ENCODE measurements around the gene CRACR2B. TPM values are rescaled to one million over a fixed set of nuclear protein-coding genes. Genes with fewer than 3 reads are reported as not detected.

CRACR2B gene
- total RNA-seq, 1 donor from 2014 or later = 34.3 TPM

DNA sequence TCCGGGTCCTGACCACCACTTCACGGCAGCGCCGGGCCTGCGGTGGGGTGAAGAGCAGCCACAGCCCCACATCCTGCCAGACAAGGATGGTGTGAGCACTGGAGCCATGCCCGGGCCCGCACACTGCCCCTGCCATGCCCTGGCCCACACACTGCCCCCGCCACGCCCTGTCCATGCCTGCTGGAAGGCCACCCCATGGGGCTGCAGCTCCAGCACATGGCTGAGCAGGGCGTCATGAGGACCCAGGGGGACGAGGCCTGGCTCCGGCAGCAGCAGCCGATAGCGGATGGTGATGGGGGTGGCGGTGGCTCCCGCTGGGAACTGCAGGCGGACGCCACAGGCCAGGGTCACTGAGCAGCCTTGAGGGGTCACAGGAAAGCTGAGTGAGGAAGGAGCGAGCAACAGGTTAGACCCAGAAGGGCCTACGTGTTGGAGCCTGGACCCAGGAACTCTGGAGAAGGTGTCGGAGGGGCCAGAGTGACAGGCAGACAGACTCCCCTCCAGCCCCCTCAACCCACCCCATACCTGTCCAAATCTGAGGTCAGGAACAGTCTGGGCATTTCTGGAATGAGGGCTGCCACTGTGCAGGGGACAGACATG is 25.6 kb upstream of the CRACR2B start:
- H3K27me3 ChIP-seq = no peaks in the 10 kb centered on the region
- H3K36me3 ChIP-seq = no peaks in the 10 kb centered on the region
- no peak overlapping the region for H3K27ac ChIP-seq
- ATAC-seq (no peak), DNase-seq (no peak)
- TF ChIP-seq, protein P1, sequence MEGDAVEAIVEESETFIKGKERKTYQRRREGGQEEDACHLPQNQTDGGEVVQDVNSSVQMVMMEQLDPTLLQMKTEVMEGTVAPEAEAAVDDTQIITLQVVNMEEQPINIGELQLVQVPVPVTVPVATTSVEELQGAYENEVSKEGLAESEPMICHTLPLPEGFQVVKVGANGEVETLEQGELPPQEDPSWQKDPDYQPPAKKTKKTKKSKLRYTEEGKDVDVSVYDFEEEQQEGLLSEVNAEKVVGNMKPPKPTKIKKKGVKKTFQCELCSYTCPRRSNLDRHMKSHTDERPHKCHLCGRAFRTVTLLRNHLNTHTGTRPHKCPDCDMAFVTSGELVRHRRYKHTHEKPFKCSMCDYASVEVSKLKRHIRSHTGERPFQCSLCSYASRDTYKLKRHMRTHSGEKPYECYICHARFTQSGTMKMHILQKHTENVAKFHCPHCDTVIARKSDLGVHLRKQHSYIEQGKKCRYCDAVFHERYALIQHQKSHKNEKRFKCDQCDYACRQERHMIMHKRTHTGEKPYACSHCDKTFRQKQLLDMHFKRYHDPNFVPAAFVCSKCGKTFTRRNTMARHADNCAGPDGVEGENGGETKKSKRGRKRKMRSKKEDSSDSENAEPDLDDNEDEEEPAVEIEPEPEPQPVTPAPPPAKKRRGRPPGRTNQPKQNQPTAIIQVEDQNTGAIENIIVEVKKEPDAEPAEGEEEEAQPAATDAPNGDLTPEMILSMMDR (IDR thresholded peaks at IDR 0.05) = no peak
- H3K4me3 ChIP-seq = no peak overlapping the region
- intact Hi-C loops (cut with DNase I) = no loop called here
- peaks cover 17% of the 10 kb centered on the region for H3K4me1 ChIP-seq
- H3K9me3 ChIP-seq = no peaks in the 10 kb centered on the region

DNA sequence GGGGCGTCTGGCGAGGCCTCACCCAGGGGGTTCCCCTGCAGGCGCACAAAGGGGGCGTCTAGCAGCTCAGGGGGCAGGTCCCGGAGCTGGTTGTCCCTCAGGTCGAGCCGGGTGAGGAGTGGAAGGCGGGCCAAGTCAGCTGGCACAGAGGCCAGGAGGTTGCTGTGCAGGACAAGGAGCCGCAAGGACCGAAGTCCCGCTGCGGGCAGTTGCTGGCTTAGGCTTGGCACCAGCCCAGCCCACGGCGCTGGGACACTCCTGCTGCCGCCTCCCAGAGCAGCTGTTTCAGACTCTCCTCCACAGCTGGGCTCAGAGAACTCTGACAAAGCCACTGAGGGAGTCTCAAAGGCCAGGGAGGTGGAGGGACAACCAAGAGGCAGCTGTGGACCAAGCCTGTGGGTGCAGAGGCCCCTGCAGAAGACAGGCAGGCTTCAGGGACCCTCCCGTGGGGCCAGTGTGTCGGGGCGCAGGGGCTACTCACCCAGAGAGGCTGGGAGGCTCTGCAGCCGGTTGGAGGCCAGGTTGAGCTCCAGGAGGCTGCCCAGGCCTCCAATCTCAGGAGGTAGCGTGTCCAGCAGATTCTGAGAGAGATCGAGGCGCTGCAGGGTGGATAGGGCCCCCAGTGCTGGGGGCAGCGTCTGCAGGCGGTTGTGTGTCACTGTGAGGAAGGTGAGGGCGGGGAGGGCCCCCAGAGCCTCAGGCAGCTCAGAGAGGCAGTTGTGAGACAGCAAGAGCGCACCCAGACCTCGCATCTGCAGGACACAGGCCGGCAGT is 24.8 kb upstream of the CRACR2B start:
- Histone ChIP-seq H3K27ac (no peak overlapping the region), H3K27me3 (no peaks in the 10 kb centered on the region), H3K9me3 (no peaks in the 10 kb centered on the region), H3K4me1 (peaks cover 15% of the 10 kb centered on the region), H3K36me3 (no peaks in the 10 kb centered on the region), H3K4me3 (no peak overlapping the region)
- intact Hi-C loops (cut with DNase I) = no loop called here
- TF ChIP-seq, protein P1 (IDR thresholded peaks at IDR 0.05) = no peak
- ATAC-seq (no peak), DNase-seq (no peak)

DNA sequence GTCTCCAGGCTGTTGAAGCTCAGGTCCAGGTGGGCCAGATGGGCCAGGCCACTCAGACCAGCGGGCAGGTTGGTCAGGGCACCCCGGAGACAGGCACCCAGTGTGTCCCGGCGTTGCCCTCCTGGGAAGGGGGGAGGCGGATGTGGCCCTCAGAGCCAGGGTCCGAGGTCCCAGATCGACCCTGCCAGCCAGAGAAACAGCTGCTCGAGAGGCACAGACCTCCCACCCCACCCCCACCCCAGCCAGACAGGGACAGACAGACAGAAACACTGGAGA is 24.3 kb upstream of the CRACR2B start:
- ATAC-seq = no peak
- H3K27me3 ChIP-seq = no peaks in the 10 kb centered on the region
- TF ChIP-seq, protein P1 (IDR thresholded peaks at IDR 0.05) = no peak
- DNase-seq = no peak
- no peaks in the 10 kb centered on the region for H3K9me3 ChIP-seq
- no peak overlapping the region for H3K27ac ChIP-seq
- intact Hi-C loops (cut with DNase I) = no loop called here
- H3K4me1 ChIP-seq = peaks cover 19% of the 10 kb centered on the region
- no peaks in the 10 kb centered on the region for H3K36me3 ChIP-seq
- H3K4me3 ChIP-seq = no peak overlapping the region

DNA sequence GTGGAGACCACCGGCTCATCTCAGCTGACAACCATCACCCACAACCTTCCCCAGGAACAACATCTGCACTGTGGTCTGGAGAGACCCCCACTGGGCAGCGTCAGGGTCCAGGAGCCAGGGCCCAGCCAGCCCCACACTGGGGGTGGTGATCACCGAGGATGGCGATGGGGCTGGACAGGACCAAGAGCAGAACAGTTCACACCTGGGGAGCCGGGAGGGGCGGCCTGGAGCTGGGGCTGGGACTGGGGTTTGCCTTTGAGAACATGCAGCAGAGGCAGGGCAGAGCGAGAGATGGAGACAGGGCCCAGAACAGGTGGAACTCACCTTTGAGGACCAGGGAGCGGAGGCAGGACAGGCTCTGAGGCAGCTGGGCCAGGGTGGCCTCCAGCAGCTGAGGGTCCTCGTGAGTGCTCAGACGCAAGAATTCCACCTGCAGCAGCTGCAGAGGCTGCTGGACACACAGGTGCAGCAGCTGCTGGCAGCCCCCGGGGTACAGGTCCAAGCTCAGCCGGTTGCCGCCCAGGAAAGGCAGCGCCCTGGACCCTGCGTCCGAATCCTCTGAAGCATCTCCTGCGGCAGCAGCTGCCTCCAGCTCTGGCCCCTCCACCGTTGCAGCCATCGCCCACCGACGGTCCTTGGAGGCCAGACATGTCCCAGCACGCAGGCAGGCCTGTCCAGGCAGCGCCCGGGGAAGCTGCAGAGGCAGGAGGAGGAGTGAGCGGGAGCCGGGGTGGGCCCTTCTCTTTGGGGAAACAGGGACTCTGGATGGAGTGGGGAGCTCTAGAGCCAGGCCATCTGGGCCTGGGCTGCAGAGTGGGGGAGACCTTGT is 23.7 kb upstream of the CRACR2B start:
- Histone ChIP-seq H3K36me3 (no peaks in the 10 kb centered on the region), H3K27ac (no peak overlapping the region), H3K27me3 (no peaks in the 10 kb centered on the region), H3K4me3 (peak overlapping the region; percentile 68), H3K4me1 (peaks cover 23% of the 10 kb centered on the region), H3K9me3 (no peaks in the 10 kb centered on the region)
- ATAC-seq (no peak), DNase-seq (no peak)
- intact Hi-C loops (cut with DNase I) = no loop called here
- TF ChIP-seq, protein P1 (IDR thresholded peaks at IDR 0.05) = no peak

DNA sequence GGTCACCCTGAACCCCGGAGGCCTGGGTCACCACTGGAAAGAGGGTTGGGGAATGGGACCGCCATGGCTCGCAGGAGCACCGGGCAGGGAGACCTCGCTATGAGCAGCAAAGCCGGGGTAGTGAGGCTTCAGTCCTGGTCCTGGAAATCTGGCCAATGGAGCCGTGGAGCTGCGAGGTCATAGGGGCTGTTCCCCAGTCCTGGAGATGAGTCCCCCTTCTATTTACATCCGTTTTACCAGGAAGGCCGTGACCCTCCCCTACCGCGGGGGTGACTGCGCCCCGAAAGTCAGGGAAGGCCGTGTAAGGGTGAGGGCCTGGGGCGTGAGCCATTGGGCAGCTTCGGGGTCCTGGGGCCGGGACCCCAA is 23.1 kb upstream of the CRACR2B start:
- intact Hi-C loops (cut with DNase I) = no loop called here

More for the DNA sequence above, 23.1 kb upstream of the CRACR2B start:
- H3K9me3 ChIP-seq = no peaks in the 10 kb centered on the region
- H3K4me1 ChIP-seq = peaks cover 23% of the 10 kb centered on the region
- no peaks in the 10 kb centered on the region for H3K36me3 ChIP-seq
- TF ChIP-seq, protein P1 (IDR thresholded peaks at IDR 0.05) = no peak
- H3K27me3 ChIP-seq = no peaks in the 10 kb centered on the region
- ATAC-seq = no peak
- peak overlapping the region; percentile 93 for H3K27ac ChIP-seq
- no peak for DNase-seq
- peak overlapping the region; percentile 68 for H3K4me3 ChIP-seq
